Measurements from ENCODE around the gene HAUS3. TPM values are rescaled to one million over a fixed set of nuclear protein-coding genes. Genes with fewer than 3 reads are reported as not detected.
"Not testable (repeated sequence)": the region's sequence is repeated elsewhere in the genome, so short reads cannot be mapped to it uniquely, and the experiment has no call there.

The HAUS3 gene
- total RNA-seq, 2 donors from 2014 or later: 6.5 to 12.9 TPM

GRCh38 chr4:2280531-2281300 is 38.8 kb upstream of the HAUS3 start:
- H3K9me3 ChIP-seq: no peaks in the 10 kb centered on the region
- H3K4me3 ChIP-seq: no peak overlapping the region
- ATAC-seq (ENCODE audit: insufficient number of reproducible peaks, low FRiP score, low read depth) (no peak), DNase-seq (ENCODE audit: low spot score) (no peak)
- H3K27ac ChIP-seq: no peak overlapping the region
- no peaks in the 10 kb centered on the region for H3K4me1 ChIP-seq (ENCODE audit: control insufficient read depth in 1 of 2, low read depth in 2 of 2)
- H3K36me3 ChIP-seq: no peaks in the 10 kb centered on the region
- no peak for TF ChIP-seq CTCF (IDR thresholded peaks at IDR 0.05)
- no peaks in the 10 kb centered on the region for H3K27me3 ChIP-seq (replicated peaks; ENCODE audit: insufficient read depth)

GRCh38 chr4:2277956-2278355 is 36.0 kb upstream of the HAUS3 start:
- ATAC-seq (ENCODE audit: insufficient number of reproducible peaks, low FRiP score, low read depth) (no peak), DNase-seq (ENCODE audit: low spot score) (no peak)
- Histone ChIP-seq H3K9me3 (no peaks in the 10 kb centered on the region), H3K4me1 (ENCODE audit: control insufficient read depth in 1 of 2, low read depth in 2 of 2) (no peaks in the 10 kb centered on the region), H3K27me3 (replicated peaks; ENCODE audit: insufficient read depth) (no peaks in the 10 kb centered on the region), H3K36me3 (no peaks in the 10 kb centered on the region), H3K27ac (no peak overlapping the region), H3K4me3 (no peak overlapping the region)
- TF ChIP-seq CTCF (IDR thresholded peaks at IDR 0.05): no peak

DNA sequence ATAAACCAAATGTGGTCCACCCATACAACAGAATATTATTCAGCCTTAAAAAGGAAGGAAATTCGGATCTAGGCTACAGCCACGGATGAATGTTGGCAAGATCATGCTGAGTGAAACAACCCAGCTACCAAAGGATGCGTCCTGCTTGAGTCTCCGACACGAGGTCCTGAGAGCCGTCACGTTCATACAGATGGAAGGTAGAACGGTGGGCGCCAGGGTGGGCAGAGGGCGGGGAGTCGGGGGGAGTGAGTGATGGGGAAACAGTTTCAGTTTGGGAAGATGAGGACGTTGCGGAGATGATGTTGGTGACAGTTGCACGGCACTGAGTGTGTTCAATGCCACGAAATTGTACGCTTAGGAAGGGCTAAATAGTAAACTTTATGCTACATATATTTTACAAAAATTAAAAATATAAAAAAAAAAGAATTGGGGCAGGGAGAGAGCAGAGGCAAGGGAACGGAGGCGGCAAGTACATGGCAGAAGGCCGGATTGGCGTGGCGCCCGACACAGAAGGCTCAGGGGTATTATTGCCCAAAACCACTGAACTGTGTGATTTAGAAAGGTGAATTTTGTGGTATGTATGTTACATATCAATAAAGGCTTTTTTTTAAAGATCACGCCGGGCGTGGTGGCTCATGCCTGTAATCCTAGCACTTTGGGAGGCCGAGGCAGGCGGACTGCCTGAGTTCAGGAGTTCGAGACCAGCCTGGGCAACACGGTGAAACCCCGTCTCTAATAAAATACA is 34.8 kb upstream of the HAUS3 start:
- Histone ChIP-seq H3K27ac (no peak overlapping the region), H3K4me1 (ENCODE audit: control insufficient read depth in 1 of 2, low read depth in 2 of 2) (no peaks in the 10 kb centered on the region), H3K36me3 (no peaks in the 10 kb centered on the region), H3K9me3 (no peaks in the 10 kb centered on the region), H3K27me3 (replicated peaks; ENCODE audit: insufficient read depth) (no peaks in the 10 kb centered on the region), H3K4me3 (no peak overlapping the region)
- no peak for ATAC-seq (ENCODE audit: insufficient number of reproducible peaks, low FRiP score, low read depth)
- DNase-seq (ENCODE audit: low spot score): no peak
- no peak for TF ChIP-seq CTCF (IDR thresholded peaks at IDR 0.05)

DNA sequence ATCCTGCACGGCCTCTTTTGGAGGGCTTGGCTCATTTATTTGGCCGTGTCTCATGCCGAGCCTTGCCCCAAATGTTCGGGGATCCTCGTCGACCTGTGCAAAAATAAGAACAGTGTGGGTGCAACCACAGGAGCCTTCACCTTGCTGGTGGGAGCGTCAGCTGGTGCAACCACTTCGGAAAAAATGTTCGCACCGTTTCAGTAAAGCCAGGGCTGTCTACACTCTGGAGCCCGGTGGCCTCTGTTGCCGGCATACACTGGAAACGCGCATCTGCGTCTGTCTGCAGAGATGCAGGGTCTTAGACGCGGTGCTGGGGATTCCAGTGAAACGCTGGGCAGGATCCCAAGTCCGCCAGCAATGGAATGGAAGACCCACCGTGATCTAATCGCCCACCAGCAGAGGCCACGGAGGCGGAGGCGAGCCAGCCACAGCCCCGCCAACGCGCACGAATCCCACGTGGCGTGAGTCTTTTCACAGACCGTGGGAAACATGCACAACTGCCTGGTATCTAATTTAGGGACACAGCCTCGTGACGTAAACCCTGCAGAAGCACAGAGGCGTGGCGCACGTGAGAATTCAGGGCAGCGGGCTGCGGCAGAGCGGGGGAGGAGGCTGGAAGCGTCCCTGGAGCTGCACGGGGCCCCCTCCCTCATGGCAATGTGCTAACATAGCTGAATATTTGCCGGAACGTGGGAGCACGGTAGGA is 33.8 kb upstream of the HAUS3 start:
- no peaks in the 10 kb centered on the region for H3K27me3 ChIP-seq (replicated peaks; ENCODE audit: insufficient read depth)
- no peak overlapping the region for H3K27ac ChIP-seq
- DNase-seq (ENCODE audit: low spot score) (no peak), ATAC-seq (ENCODE audit: insufficient number of reproducible peaks, low FRiP score, low read depth) (no peak)
- H3K4me3 ChIP-seq: no peak overlapping the region
- H3K36me3 ChIP-seq: no peaks in the 10 kb centered on the region
- TF ChIP-seq CTCF (IDR thresholded peaks at IDR 0.05): no peak
- no peaks in the 10 kb centered on the region for H3K9me3 ChIP-seq
- H3K4me1 ChIP-seq (ENCODE audit: control insufficient read depth in 1 of 2, low read depth in 2 of 2): no peaks in the 10 kb centered on the region

DNA sequence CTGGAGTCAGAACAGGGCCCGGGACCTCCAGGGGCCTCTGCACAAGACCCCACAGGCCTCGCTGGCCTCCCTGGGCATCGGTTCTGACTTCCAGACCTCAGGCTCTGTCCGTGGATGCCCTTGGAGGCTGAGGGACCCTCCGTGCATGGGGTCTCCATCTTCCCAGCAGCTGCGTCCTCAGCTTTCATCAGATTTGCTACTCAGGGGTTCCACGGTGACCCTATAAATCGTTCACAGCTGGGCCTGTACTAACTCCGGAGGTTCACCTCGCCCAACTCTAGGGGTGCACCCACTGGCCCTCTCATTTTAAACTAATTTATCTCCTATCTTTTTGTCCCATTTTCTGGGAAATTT is 33.1 kb upstream of the HAUS3 start:
- H3K4me1 ChIP-seq (ENCODE audit: control insufficient read depth in 1 of 2, low read depth in 2 of 2); ATAC-seq (ENCODE audit: insufficient number of reproducible peaks, low FRiP score, low read depth); H3K27me3 ChIP-seq (replicated peaks; ENCODE audit: insufficient read depth); DNase-seq (ENCODE audit: low spot score); H3K27ac ChIP-seq; H3K4me3 ChIP-seq; H3K9me3 ChIP-seq; H3K36me3 ChIP-seq: not testable (repeated sequence)
